ENCODE measurements around the gene RUNX3.

Gene RUNX3

DNA sequence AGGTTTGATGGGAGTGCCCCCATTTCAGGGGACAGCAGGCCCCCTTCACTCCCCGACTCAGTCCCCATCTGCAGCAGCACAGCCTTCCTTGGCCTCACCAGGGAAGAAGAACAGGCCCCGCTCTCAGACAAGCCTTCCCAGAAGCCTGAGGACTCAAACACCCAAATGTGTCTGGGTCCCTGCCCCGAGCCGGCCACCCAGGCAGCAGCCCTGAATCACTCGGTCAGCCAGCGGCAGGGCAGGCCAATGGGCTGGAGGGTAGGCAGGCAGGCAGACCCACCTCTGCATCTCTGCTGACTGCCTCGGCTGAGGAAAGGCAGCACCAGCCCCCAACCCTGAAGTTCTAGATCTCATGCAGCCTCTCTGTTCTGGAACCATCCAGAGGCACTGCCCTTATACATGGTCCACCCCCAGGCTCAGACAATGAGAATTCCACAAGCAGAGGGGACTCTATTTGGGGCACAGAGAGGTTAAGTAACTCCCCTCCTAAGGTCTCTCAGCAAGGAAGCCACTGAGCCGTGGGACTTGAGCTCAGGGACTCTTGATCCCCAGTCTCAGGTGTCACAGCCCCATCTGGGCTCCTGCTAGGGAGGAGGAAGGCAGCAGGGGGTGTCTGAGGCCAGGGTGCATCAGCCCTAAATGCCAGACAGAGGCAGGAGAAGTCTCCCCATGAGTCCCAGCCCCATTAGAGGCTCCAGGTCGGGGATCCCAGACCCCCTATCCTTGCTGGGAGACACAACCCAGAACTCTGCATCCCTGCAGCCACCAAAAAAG lies 33.2 kb upstream of the RUNX3 start:
- no peak for DNase-seq

DNA sequence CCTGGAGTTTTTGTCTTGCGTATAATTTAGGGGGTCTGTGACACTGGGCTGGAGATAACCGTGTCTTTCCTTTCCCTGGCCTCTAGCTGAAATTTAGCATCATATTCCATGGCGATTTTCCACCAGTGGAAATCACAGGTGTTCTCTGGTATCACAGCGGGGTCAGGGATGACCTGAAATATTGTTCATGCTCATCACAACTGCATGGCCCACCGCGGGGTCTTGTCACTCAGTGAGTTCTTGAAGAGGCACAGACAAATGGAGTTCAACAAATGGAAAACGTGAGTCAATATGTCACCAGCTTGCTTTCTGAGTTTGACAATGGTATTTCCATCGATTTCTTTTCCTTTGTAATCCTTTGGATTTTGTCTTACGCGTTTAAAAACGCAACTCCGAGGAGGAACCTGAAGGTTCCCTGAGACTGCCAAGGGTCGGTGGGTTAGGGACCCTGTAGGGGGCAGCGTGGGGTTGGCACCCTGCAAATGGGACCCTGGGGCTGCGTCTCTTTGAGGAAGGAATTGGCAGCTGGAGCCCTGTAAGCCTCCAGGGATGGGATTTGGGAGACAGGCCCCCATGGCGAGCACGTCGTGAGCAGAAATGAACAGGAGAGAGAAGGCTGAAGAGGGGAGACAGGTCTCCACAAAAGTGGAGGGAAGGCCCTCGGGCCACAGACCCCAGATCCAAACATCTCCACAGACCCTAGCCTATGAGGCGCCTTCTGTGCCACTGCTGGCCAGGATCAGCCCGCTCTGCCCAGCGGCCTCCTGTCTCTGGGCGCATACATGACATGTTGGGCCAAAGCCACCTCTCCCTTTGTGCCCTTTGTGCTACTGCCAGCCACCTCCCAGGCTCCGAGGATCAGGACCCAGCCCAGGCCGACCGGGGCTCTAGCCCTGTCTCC lies 32.1 kb upstream of the RUNX3 start:
- DNase-seq: no peak

DNA sequence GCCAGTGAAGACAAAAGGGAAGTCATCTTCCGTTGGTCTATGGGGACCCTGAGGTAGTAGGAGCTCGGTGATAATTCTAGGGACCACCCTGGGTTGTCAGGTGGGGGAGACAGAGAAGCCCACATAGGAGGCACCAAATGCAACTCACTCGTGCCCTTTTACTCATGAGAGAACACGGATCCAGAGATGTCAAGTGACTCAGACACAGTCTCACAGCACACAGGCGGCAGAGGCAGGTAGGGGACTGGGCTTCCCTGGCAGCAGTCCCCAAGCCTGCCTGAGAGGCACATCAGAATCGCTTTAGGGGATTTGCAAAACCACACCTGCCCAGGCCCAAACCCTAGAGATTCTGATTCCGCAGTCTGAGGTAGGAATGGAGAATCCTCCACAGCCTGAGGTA lies 31.3 kb upstream of the RUNX3 start:
- no peak for DNase-seq

DNA sequence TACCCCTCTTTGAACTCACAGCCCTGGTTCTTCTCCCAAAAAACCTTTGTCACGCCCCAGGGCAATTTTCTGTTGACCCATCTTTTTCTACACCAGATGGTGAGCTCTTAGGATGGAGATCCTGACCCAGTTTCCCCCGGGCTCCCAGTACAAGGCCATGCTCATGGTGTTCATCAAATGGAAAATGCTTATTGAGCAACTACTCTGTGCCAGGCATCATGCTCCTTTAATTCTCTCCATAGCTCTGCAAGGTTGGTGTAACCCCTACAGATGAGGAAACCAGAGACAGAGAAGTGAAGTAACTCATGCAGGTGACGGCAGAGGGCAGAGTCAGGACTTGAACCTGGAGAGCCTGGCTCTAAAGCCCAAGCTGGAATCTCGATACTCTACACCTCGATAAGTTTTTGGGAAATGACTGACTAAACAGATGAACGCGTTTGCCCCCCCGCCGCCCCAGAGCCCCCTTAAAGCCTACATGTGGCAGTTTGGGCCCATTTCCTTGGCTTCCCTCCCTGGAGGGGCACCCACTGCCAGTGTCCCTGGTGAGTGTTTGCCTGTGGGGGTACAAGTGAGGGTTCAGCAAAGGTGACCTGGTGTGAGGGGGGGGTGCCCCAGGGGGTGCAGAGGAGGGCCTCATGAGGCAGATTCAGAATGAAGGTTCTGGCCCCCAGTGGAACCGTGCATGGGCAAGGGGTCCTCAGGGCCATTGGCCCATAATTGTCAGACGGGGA lies 30.2 kb upstream of the RUNX3 start:
- no peak for DNase-seq

DNA sequence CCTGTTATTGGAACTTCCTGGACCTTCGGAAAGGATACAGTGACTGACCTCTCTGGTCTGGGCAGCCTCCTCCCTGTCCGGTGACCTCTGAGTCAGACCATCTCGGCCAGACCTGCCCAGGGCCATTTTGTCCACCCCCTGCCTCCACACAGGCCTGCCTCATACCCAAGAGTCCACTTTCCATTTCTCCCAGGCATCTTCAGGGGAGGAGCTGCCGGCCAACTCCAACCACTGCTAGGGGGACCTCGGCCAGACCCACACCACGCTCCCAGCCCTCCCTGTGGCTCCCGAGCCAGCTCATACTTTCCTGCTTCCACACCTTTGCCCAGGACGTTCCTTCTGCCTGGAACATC lies 29.5 kb upstream of the RUNX3 start:
- DNase-seq: no peak

DNA sequence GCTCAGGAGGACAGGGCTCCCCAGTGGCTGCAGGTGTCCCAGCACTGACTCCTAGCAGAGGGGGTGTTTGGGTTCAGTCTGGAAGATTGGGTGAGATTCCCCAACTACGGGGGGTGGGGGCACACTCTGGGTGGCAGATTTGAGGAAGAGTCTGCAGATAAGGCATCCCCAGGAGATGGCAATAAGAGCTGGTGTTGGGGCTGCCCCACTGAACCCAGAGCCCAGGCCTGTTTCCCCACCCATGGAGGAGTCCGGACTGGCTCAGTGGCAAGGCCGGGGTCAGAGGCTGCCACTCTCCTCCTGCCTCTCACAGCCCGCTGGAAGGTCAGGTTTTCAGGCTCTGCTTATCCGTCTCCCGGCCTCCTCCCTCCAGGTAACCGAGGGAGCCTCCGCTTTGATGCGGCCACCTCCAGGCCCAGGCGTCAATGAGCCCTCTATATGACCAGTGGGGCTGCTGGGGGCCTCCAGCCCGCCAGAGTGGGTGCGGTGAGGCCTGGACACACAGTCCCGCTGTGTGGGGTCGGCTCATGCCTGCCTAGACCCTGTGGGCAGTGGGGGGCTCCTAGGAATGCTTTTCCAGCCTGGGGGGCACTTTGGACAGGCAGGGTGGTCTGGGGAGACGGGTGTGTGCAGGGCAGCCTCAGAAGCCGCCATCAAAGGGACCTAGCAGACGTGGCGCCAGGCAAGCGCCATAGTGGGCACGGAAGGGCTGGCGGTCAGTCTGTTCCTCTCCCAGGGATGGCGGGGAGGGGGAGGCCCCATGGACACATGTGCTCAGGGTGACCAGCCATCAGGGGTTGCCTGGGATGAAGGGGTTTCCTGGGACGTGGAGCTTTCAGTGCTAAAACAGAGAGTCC lies 28.9 kb upstream of the RUNX3 start:
- DNase-seq: no peak

DNA sequence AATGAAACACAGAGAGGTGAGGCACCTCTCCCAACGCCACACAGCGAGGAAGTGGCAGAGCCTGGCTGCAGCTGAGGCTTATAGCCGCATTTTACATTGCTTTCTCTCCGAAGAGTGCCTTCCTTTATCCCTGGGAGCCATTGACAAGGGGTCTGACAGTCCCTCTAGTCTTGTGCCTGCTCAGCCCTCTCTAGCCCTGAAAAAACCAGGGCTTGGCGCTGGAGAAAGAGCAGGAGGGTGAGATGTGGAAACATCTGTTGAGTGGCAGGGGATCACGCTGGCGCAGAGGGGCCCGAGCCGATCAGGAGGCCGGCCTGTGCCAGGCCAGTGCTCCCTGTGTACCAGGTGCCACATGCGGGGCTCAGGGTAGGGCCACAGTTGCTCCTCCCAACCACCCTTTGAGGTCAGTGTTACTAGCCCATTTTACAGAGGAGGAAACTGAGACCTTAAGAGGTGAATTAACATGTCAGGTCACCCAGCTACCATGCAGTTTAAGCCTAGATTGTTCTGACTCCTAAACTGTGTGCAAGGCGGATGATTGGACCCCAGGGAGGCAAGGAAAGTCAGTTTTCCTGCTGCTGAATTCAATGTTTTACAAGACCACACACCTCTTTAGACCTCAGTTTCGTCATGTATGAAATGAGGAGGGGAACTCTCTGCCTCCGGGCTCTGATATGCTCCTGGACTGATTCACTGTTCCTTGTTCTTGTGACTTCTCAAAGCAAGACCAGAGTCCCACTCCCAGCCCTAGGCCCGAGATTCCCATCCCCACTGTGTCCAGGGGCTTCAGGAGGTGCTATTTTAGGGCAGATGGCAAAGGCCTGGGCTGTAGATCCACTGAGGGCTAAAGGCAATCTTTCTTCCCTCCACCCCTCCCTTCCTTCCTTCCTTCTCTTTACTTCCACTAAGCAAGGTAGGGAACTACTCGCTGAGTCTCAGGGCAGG lies 28.0 kb upstream of the RUNX3 start:
- no peak for DNase-seq

DNA sequence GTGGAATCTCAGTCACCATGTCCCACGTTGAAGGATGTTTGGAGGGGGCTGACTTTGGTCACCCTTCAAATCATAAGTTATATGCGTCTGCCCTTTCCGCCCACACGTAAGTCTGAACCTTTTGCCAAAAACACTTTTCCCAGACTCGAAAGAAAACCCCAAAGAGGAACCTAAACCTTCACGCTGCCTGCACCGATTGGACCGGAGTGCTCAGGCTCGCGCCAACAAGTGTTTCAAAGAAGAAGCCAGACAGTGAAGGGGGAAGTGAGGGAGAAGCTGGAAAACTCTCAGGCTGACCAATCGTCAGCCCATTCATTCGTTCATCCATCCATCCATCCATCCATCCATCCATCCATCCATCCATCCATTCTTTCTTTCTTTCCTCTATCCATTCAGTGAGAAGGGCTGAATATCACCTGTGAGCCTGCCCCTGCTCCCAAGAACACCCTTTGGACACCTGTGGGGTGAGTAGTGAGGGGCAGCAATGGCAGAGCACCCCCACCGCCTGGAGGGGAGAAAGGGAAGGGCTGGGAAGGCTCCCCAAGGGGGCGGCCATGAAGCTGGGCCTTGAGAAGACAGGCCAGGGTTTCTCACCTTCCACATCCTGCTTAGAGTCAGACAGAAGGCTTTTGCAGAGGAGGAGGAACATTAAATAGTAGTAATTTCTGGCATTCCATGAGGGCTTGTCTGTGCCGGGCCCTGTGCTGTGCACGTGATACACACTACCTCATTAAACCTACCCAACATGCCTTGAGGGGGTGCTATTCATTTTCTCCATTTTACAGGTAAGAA lies 27.1 kb upstream of the RUNX3 start:
- no peak for DNase-seq

DNA sequence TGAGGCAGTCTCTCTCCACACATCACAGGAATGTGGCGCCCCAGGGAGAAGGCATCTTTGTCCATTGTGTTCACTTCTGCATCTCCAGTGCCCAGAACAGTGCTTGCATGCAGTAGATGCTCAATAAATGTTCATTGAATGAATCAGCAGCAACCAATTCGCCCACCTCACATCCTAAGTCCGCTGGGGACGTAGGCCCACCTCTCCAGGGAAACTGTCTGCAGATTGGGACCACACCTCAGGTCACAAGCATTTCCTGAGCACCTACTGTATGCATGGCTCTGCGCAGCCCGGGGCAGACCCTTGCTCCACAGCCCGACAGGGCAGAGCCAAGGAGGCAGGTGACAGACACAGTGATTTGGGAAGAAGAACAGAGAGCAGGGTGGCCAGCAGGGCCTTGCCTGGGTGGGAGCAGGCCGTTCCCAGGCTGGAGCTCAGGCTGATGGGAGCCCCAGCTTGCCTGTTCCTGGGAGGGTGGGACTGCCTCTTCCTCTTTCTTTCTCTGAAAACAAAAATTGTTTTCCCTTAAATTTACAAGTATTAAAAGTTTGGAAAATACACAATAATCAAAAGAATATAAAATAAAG lies 25.8 kb upstream of the RUNX3 start:
- DNase-seq: no peak

DNA sequence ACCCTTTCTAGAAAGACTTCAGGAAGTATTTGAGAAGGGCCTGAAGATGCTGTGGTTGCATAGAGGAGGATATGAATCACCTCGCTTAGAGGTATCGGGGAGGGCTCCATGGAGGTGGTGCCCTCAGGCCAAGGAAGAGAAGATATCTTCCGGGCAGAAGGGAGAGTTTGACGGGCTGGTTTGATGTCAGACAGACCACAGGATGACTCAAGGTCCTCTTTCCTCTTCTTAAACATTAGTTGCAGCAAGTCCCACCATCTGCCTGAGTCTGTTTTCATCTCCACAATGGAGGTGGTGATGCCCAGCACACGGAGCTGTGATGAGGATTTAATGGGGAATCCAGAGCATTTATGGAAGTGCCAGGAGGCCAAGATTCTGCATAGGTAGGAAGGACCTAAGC lies 25.1 kb upstream of the RUNX3 start:
- no peak for DNase-seq

DNA sequence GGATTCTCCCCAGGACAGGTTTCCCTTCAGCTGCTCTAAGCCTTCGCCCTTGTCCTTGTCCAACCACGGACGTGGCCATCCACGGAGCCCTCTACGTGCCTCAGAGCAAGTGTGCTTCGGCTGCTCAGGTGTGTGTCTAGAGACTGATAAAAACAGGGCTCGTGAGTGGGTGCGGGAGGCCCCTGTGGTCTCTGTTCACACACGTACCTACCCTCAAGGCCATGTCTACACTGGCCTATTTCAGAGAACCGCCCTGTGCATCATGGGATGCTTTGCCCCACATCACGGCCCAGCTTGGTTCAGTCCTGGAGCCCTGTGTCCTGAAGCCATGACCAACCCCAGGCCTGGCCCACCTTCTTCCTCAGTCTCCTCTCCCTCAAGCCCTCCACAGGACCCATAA lies 24.6 kb upstream of the RUNX3 start:
- no peak for DNase-seq

DNA sequence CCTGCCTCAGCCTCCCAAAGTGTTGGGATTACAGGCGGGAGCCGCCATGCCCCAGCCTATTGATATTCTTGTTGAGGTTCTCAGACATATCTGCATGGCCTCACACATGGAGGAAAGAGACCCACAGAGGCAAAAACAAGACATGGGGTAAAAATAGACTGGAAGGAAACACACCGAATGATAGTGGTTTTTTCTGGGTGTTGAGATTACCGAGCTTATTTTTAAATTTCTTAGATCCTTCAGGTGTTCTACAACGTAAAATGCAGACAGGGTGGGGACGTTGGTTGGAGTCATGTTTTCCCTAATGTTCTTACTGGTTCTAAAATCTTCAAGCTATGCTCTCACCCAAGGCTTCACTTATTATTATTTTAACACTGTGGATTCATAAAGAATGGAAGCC lies 23.9 kb upstream of the RUNX3 start:
- no peak for DNase-seq

DNA sequence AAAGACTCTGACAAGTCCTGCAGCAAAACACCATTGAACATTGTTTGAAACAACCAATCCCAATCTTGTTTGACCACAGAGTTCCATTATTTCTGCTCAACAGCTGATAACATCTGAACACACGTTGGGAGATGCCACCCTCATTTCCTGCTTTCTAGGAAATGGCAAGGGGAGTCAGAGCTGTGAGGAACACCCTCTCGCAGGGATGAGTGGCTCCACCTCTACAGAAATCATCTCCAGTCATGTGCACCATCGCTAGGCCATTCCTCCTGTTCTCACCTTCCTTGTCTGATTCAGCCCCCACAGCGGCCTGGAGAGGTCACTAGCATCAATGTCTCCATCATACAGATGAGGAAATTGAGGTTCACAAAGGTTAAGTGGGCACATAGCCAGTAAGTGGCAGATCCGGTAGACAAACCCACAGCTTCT lies 22.4 kb upstream of the RUNX3 start:
- no peak for DNase-seq

DNA sequence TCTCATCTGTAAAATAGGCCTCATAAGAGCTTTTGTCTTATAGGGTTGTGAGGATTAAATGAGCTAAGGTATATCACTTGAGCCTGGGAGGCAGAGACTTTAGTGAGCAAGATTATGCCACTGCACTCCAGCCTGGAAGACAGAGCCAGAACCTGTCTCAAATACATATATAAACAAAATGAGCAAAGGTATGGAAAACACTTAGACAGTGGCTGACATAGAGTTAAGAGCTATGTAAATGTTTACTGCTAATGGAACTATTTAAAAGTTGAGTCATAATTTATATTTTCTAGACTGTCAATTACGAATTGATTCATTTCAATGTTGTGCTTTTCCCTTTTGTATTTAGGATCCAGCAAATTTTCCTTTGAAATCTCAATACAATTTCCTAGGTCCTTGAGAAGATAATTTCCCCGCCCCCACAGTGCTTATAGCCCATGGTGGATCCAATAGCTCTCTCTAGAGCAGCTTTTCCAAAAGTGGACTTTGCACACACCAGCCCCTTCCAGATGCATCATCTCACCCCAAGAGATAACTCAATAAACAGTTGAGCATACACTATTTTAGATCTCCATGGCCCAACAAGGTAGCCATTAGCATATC lies 21.8 kb upstream of the RUNX3 start:
- no peak for DNase-seq

DNA sequence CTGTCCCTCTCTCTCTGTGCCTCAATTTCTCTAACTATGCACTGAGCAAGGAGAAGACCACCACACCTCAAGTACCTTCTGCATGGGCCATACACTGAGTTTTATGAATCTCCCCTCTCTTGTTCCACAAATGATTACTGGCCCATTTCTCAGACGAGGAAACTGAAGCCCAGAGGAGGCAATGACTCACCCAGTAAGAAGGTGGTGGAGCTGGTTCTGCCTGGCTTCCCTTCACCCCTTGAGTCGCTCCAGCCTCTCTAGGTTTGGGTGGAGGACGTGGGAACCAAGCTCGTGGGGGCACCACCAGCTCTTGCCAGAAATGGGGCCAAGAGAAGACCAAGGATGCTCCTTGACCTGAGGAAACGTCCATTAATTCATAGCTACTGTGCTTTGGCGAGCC lies 21.3 kb upstream of the RUNX3 start:
- DNase-seq: no peak

DNA sequence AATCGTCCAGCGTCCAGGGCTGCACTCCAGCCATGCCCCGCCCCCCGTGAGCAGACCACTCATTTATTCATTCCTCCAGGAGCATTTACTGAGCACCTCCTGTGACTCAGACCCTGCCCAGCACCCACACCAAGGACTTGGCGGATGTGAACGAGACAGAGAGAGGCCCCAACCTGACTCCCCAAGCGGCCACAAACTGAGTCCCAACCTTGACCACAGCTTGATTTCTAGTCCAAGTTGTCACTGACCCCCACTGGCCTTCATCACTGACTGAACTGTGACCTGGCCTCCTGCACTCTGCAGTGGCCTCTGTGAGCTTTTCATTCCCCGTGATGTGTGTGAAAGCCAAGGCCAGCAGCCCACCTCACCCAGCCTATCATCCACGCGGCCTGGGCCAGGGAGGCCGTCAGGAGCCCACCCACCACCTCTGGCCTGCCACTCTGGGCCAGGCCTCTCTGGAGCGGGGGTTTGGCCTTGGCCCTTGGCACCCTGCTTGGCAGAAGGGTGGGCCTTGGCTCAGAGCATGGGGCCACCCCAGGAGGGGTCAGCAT lies 19.3 kb upstream of the RUNX3 start:
- no peak for DNase-seq

DNA sequence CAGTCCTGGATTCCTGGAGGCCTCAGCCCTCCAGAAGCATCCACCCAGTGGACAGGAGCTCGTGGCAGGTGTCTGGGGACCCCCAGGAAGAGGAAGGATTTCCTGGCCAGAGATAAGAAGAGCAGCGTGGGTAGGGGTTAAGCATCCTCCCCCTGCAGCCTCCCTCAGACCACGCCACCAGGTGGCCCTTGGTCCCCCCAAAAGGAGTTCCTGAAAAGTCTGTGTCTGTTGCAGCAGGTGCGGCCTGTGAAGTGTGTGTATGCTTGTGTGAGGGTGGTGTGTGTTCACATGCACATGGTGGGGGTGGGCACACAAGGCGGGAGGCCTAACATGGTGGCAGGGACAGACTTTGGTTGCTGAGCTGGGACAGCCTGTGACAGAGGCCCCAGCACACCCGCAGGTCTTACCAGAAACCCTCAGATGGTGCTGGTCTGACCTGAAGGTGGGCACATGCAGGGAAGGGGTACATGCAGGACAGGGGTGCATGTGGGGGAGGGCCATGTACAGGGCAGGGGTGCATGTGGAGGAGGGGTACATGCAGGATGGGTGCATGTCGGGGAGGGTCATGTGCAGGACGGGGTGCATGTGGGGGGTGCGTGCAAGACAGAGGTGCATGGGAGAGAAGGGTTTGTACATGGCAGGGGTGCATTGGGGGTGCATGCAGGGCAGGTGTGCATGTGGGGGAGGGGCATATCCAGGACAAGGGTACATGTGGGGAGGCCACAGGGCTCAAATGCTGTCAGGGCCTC lies 18.2 kb upstream of the RUNX3 start:
- DNase-seq: no peak

DNA sequence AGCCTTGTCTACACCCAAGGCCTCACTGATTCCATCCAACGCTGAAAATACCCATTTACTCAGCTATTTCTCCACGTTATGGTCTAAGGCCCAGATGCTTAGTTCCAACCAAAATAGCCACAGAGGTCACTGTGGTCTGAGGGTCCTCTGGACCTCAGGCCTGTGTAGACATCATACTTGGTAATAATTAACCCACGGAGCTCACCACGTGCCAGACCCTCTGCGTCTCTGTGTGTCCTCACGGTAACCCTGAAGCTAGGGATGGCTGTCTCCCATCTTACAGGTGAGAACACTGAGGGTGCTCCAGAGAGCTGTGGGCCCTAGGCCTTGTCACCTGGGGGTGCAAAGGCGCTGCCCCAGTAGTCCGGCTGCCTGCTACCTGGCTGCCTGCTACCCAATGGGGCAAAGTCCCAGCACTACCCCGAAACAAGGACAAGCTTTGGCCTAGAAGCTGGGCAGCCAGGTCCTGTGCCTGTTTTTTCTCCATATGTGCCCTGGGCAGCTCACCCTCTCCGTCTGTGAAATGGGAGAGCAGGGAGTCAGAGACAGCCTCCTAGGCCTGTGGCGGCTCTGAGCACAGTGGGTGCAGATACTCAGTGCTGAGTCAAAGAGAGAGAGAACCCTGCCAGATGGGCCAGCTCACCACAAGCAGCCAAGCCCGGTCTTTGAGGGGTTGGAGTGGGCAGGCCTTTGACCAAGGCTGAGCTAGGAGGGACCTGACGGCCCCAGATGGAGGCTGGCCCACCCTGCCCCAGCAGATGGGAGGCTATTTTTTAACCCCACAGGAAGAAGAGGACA lies 17.0 kb upstream of the RUNX3 start:
- no peak for DNase-seq
